NCI-H82 (cell line): ENCODE results near the gene SDHC.

ENCODE experiments used
- DNase-seq: peaks from one replicate; lab custom pipeline; 2025; lab: John Stamatoyannopoulos, UW

SDHC gene, protein sequence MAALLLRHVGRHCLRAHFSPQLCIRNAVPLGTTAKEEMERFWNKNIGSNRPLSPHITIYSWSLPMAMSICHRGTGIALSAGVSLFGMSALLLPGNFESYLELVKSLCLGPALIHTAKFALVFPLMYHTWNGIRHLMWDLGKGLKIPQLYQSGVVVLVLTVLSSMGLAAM

GRCh38 chr1:161314201-161314981 lies at the start of gene SDHC:
TSS of gene SDHC (plus strand) at chr1:161314381. CDS start at chr1:161314406, 25 bp downstream.
- DNase-seq: peak; percentile 97

GRCh38 chr1:161265305-161265704 lies 48.9 kb upstream of the SDHC start:
- DNase-seq: no peak

GRCh38 chr1:161266202-161266601 lies 48.0 kb upstream of the SDHC start:
- no peak for DNase-seq

DNA sequence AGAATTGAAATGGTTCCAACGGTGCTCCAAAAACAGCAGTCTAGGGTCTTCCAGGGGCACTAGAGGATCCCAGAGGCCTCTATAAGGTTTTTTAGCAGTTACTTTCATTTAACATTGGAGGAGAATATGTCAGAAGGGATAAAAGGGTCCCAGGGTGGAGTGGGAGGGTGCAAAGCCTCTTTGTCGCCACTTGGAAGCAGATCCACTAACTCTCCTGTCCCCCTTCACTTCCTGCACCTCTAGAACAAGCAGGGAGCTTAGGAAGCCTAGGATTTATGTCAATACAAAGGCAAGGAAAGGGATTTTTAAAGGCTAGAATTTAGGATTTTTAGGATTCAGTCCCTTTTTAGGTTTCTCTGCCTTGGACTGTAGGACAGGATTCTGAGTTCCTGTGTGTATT lies 47.3 kb upstream of the SDHC start:
- DNase-seq: peak; percentile 20

DNA sequence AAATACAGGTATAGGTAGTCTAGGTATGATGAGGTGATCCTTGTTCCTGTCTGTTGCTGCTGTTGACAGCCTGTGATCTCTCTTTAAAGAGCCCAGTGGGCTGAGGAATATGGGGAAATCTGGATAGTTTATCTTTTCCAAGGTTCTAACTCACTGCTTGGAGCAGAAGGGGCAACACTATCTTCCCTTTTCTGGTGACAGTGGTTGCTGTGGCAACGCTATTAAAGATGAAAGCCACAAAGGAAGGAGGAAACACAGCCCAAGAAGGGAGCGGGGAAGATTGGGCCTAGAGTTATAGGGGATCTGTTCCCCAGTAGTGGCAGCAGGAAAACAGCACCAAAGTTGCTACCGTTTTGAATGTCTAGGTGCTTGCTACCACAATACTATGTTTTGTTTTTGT lies 46.9 kb upstream of the SDHC start:
- DNase-seq: no peak

DNA sequence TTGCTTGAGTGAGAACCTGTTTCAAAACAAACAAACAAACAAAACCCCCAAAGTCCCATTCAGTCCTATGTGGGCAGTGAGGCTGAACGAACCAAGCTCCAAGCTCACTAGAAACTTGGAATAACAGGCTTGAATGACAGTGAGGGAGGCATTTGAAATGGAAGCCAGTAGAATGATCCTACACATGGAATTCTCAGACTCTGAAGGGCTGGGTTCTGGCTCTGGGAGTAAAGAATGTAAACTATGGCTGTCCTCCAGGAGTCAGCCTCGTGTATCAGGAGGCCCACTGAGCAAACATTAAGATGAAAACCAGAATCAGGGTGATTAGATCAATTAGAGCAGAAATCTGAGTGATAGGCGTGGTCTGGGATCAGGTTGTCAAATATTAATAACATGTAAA lies 40.8 kb upstream of the SDHC start:
- DNase-seq: no peak

GRCh38 chr1:161274874-161275273 lies 39.3 kb upstream of the SDHC start:
- DNase-seq: peak; percentile 92

- DNase-seq: peak; percentile 17
These were observed 31.2 kb upstream of the SDHC start for GRCh38 chr1:161282991-161283390.

DNA sequence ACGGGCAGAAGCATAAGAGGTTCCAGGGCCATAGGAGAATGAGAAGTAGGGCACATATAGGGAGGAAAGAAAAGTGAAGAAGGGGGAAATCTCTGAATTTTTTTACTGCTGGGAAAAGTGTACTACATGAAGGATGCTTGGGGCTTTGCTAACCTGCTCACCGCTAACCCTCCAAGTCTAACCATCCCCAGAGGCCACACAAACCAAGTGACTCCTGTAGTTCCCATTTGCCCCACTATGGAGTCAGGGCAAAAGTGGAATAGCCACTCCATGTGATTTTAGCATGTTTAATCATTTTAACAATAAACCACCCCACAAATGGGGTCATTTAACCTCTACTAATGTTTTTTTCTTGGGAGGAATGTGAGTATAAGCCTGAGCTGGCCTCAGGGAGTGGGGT lies 29.1 kb upstream of the SDHC start:
- no peak for DNase-seq

- DNase-seq: no peak
These were observed 28.7 kb upstream of the SDHC start for GRCh38 chr1:161285521-161285920.

DNA sequence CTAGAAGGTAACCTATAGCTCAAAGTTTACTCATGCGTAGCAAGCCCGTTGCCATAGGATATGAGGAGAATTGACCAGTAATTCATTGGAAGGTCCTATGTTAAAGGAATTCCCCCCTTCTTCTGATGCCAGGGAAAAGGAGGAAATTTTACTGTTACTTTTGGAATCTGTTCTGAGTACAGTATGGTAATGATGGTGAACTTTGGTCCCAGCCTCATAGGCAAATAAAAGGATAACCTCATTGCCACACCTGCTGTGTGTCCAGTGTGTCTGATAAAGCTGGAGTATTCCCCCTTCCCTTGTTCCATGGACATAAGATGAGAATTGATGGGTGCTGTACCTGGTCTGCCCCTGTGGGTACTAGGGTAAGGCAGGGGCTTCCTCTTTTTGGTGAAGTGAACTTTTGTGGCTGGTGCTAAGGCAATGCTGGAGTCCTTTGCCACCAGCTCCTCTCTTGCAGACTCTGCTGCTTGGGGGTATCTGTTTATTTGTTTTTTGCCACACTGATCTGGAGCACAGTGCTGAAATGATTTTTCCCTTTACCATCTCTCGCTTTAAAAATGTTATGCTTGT lies 26.6 kb upstream of the SDHC start:
- DNase-seq: no peak

DNA sequence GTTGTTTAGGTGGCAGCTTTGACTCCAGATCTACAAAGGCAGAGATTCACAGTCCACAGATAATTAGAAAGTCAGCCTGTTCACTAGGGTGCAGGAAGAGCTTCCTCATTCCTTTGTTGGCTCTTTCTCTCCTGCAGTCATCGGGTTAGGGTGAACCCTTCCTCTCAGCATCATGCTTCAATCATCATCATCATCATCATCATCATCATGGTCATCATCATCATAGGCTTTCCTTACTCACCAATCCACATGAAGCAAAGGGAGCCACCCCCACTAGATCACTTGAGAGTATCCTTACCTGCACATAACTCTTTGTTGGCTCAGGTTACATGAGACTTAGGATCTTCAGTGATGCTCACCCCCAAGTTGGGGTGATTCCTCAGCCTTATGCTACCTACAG lies 23.4 kb upstream of the SDHC start:
- DNase-seq: no peak

- no peak for DNase-seq
These were observed 16.8 kb upstream of the SDHC start for GRCh38 chr1:161297415-161297814.

GRCh38 chr1:161298116-161298515 lies 16.1 kb upstream of the SDHC start:
- DNase-seq: no peak

DNA sequence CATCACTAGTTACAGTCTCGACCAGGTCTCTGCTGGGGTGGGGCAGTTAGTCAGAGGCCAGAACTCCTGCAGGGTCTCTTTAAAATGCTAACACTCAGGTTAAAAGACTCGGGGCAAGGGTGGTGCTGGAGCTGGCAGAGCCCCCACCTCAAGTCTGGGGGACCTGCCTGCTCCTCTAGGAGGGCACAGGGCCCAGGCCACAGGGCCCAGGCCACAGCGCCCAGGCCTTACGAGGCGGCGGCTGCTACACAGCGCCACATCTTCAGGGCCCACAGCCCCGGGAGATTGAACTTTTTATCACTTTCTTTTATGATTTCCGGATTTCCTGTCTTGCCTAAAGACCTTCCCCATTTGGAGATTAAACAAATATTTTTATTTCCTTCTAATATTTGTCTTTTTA lies 14.8 kb upstream of the SDHC start:
- no peak for DNase-seq

GRCh38 chr1:161300478-161300877 lies 13.7 kb upstream of the SDHC start:
- DNase-seq: no peak

- peak; percentile 49 for DNase-seq
These were observed 9.0 kb upstream of the SDHC start for GRCh38 chr1:161304927-161305866.

DNA sequence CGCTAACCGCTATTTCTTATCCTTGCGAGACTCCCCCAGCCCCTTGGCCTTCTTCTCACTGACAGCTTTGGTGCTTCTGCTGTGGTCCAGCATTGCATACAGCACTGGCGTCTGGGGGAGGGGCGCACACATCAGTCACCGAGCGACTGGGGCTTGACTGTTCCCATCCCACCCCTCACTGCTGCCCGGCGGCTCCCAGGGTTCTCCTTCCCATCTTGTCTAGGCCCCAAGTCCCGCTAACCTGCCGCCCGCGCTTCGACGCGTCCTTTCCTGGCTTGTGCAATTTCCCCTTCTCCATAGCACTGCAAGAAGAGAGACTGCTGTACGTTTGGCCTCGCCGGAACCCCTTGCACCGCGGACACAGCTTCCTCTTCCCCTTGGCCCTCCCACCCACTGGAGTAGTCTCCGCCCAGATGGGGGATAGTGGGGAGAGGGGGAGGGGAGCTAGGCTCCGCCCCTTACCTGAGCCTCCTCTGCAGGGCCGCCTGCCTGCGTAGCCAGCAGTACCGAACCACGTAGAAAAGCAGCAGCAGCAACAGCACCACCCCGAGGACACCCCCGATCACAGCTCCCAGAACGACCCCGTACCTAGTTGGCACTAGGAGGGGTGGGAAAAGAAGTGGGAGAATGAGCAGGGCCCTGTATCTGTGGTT lies 8.2 kb upstream of the SDHC start:
- peak; percentile 86 for DNase-seq

DNA sequence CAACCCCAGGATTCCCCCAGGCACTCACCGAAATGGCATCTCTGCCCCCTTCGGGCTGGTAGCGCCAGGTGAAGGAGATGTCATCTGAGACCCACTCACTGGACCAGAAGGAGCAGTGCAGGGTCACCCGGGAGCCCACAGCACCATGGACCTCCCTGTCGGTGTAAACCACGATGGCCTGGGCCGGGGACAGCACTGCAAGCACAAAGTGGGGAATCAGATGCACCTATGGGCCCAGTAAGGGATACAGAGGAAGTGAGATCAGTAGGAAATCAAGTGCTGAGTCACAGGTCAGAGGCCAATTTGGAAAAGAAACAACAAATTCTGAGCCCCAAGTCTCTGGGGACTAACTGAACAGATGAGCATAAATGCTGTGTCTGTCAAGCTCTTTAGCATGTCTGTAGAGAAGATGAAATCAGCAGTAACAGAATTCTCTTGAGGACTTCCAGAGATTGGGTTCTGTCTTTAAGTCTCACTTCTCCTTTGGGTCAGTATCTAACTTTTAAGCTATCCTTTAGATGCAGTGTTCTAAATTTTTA lies 6.9 kb upstream of the SDHC start:
- peak; percentile 63 for DNase-seq

DNA sequence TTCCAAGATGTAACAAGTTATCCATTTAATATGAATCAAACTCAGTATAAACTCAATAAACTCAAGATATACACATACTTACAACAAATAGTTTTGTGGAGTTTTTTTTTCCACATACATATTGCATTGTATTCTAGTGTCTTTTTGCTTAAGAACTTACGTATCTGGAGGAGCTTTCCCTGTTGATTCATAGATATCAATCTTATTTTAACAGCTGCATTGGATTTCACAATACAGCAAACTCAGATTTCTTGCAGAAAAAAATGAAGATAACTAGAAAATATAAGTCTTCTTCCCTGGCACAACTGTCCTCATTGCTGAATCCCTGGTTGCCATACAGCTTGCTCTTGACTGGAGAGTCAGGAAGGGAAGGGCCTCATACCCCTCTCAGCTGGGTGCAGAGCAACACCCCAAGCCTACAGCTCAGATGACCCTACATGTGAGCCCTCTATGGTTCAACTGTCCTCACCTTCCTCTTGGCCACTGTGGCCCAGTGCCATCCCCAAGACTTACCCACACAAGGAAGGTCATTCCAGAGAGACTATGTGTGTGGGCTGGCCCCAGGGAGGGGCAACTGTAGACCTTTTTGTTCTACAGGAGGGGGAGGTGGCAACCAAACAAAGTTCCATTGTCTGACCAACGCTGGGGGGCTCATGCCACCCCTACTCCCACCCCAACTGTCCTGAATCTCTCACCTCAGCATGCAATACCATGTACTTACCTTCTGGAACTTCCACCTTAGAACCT lies 6.1 kb upstream of the SDHC start:
- DNase-seq: no peak

DNA sequence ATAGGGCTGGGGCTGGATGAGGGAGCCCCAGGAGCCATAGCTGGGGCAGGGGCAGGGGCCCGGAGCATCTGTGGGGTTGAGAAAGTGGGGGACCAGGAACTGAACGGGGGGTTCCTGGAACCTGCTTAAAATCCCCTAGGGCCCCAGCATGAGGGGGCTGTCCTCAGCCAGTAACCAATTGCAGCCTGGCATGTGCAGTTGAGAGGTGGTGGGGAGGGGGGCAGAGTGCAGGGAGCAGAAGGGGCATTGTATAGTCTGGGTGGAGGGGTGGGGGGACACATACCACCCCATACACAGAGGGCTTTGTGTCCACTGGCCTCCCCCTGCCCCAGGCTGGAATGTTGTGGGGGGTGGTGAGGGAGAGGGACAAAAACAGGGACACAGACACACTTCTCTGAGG lies 4.3 kb upstream of the SDHC start, which contains the start of gene MPZ:
Gene MPZ, minus strand, starts transcription at position 101 of the 400 bp plus-strand sequence. Its CDS starts 63 bp downstream, at position 38.
- no peak for DNase-seq
